CD4-positive, alpha-beta T cell (primary cell): ENCODE measurements around the gene RAB23. TPM values are rescaled to one million over a fixed set of nuclear protein-coding genes. Genes with fewer than 3 reads are reported as not detected.

Experiments
- ATAC-seq: fragments of 200-7000 bp; cut with Tn5 transposase; one replicate; pipeline ENCODE4 v1.10.0; 2022; ENCODE audit warnings: mild to moderate bottlenecking; ENCODE audit not compliant: poor library complexity
- CTCF ChIA-PET: fragments of 350-600 bp; sonication (Branson Sonifier 250); formaldehyde crosslinking; loops from one replicate; lab custom pipeline; 2021; ENCODE audit warnings: antibody characterized with exemption, inconsistent platforms; lab: Charles Lee
- POLR2A ChIA-PET: fragments of 350-600 bp; sonication (Branson Sonifier 250); formaldehyde crosslinking; loops from one replicate; lab custom pipeline; 2021; ENCODE audit warnings: antibody characterized with exemption, inconsistent platforms; lab: Charles Lee
- DNase-seq, 14 experiments: peaks; one replicate each; pipeline ENCODE4 v3.0.0-alpha.2; 2013 to 2020; ENCODE audit warnings: mixed read lengths in 2 of 14
- H3K27ac ChIP-seq, 2 donors: one replicate each; pipeline versions ENCODE4 v1.5.1 to v1.7.0; 2013; ENCODE audit warnings: low read length in 2 of 2, low read depth in 1 of 2, mild to moderate bottlenecking in 1 of 2
- H3K27me3 ChIP-seq, 2 experiments: 1 replicate in 1 of 2; 2 replicates in 1 of 2; pipeline versions ENCODE4 v1.6.1 to v1.7.0; 2013; ENCODE audit warnings: low read length in 2 of 2, control low read depth in 1 of 2, mild to moderate bottlenecking in 1 of 2, moderate library complexity in 1 of 2; ENCODE audit not compliant: insufficient read depth in 2 of 2, control insufficient read depth in 1 of 2
- H3K36me3 ChIP-seq: one replicate; pipeline ENCODE4 v1.6.1; 2013; ENCODE audit warnings: low read length, control low read depth; ENCODE audit not compliant: insufficient read depth
- H3K4me1 ChIP-seq: one replicate; pipeline ENCODE4 v1.6.1; 2013; ENCODE audit warnings: low read length, control low read depth; ENCODE audit not compliant: insufficient read depth
- H3K4me3 ChIP-seq: one replicate; pipeline ENCODE4 v1.5.1; 2013; ENCODE audit warnings: mild to moderate bottlenecking, low read length, moderate library complexity
- H3K9me3 ChIP-seq, 2 experiments: 1 replicate in 1 of 2; 2 replicates in 1 of 2; pipeline versions ENCODE4 v1.6.1 to v1.7.0; 2013; ENCODE audit warnings: low read length in 2 of 2, mild to moderate bottlenecking in 2 of 2, control low read depth in 1 of 2, moderate library complexity in 1 of 2; ENCODE audit not compliant: control insufficient read depth in 1 of 2, insufficient read depth in 1 of 2
- H3K27ac Mint-ChIP-seq: one replicate; pipeline ENCODE4 v1.8.0; 2020; ENCODE audit warnings: mixed read lengths
- H3K27me3 Mint-ChIP-seq: one replicate; pipeline ENCODE4 v1.8.0; 2021; ENCODE audit warnings: mixed read lengths
- H3K36me3 Mint-ChIP-seq: one replicate; pipeline ENCODE4 v1.8.0; 2021; ENCODE audit warnings: low read depth, mixed read lengths
- H3K4me1 Mint-ChIP-seq: one replicate; pipeline ENCODE4 v1.8.0; 2021; ENCODE audit warnings: low read depth, mixed read lengths
- H3K4me3 Mint-ChIP-seq: one replicate; pipeline ENCODE4 v1.8.0; 2020; ENCODE audit warnings: mild to moderate bottlenecking, mixed read lengths
- H3K9me3 Mint-ChIP-seq: one replicate; pipeline ENCODE4 v1.8.0; 2020; ENCODE audit warnings: mixed read lengths
- CTCF ChIP-seq: fragments of 200-600 bp; IDR thresholded peaks from one replicate; pipeline ENCODE4 v1.8.0; 2022; ENCODE audit warnings: antibody characterized with exemption, mild to moderate bottlenecking
- intact Hi-C, 2 experiments: fragments of 100-400 bp; cut with DNase I in 1 of 2; cut with micrococcal nuclease in 1 of 2; formaldehyde crosslinking; loops; one replicate each; pipeline versions ENCODE4 v1.15.1 to v1.9.0; 2023 to 2025; cut with DNase I, micrococcal nuclease
- total RNA-seq, 174 experiments: library from RNA in 2 of 174; stranded (reverse) in 2 of 174; gene quantifications; one replicate each; pipeline ENCODE4 v1.2.3 and lab custom pipeline; 2021 to 2026

The RAB23 gene
- total RNA-seq, 2 experiments from 2014 or later, result 0.45 to 0.49 TPM

DNA sequence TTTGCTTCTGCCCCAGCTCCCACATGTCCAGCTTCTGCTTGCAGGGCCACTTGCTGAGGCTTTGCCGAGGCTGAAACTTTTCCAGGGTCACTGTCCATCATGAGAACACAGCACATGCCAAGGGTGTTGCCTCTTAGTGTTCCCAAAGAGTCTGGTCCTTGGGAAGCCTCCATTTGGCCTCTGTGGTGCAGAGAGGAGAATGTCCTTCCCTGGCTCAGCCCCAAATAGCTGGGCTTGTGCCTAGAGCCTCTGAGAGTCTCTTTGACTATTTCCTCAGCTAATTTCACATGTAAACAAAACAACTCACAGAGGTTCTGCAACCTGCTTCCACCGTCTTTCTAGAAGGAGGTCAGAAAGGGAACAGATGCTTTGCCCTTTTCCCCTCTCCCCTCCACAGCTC, 40.4 kb upstream of the RAB23 start:
- DNase-seq (no peak), ATAC-seq (no peak)
- TF ChIP-seq CTCF, result no peak
- Mint-ChIP-seq H3K4me3 (no peak overlapping the region), H3K4me1 (no peaks in the 10 kb centered on the region), H3K27ac (no peak overlapping the region), H3K9me3 (no peaks in the 10 kb centered on the region), H3K27me3 (no peaks in the 10 kb centered on the region), H3K36me3 (no peaks in the 10 kb centered on the region)
- ChIA-PET POLR2A (no interaction called here), CTCF (no interaction called here)
- H3K9me3 ChIP-seq, result no peaks in the 10 kb centered on the region
- no peak overlapping the region for H3K4me3 ChIP-seq
- intact Hi-C loops, result no loop called here
- H3K27ac ChIP-seq, result no peak overlapping the region
- H3K36me3 ChIP-seq, result no peaks in the 10 kb centered on the region
- peaks cover 0 to 4% of the 10 kb centered on the region in 2 experiments for H3K27me3 ChIP-seq
- no peaks in the 10 kb centered on the region for H3K4me1 ChIP-seq

DNA sequence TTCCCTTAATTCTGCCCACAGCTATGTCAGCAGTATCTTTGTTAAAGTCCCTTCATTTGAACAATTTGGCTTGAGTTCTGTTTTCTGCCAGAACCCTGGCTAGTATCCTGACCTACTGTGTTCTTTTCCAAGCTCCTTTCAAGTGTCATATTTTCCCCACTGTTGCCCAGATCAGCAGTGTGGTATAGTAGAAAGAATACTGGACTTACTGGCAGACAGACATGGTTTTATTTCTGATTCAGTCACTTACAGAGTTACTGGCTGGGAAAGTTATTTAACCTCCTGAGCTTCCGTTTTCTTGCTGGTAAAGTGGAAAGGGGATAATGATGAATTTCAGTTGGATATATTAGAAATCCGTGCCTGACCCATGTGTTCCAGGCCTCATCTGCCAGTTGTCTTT, 39.8 kb upstream of the RAB23 start:
- no peaks in the 10 kb centered on the region for H3K9me3 Mint-ChIP-seq
- peaks cover 0 to 4% of the 10 kb centered on the region in 2 experiments for H3K27me3 ChIP-seq
- no peak overlapping the region for H3K4me3 Mint-ChIP-seq
- no peak for DNase-seq
- no peaks in the 10 kb centered on the region for H3K9me3 ChIP-seq
- H3K36me3 Mint-ChIP-seq, result no peaks in the 10 kb centered on the region
- H3K27ac ChIP-seq, result no peak overlapping the region
- ChIA-PET POLR2A (no interaction called here), CTCF (no interaction called here)
- no peak overlapping the region for H3K4me3 ChIP-seq
- H3K27me3 Mint-ChIP-seq, result no peaks in the 10 kb centered on the region
- H3K4me1 ChIP-seq, result no peaks in the 10 kb centered on the region
- intact Hi-C loops, result no loop called here
- H3K36me3 ChIP-seq, result no peaks in the 10 kb centered on the region
- H3K27ac Mint-ChIP-seq, result no peak overlapping the region
- no peak for TF ChIP-seq CTCF
- H3K4me1 Mint-ChIP-seq, result no peaks in the 10 kb centered on the region
- no peak for ATAC-seq

GRCh38 chr6:57259064-57259463, 37.0 kb upstream of the RAB23 start:
- POLR2A ChIA-PET, result no interaction called here
- no peak for DNase-seq
- ATAC-seq, result no peak
- Mint-ChIP-seq H3K4me3 (no peak overlapping the region), H3K9me3 (no peaks in the 10 kb centered on the region), H3K27ac (no peak overlapping the region), H3K36me3 (no peaks in the 10 kb centered on the region), H3K27me3 (no peaks in the 10 kb centered on the region), H3K4me1 (no peaks in the 10 kb centered on the region)
- no peaks in the 10 kb centered on the region for H3K27me3 ChIP-seq
- H3K36me3 ChIP-seq, result no peaks in the 10 kb centered on the region
- H3K4me1 ChIP-seq, result no peaks in the 10 kb centered on the region
- no peak overlapping the region for H3K27ac ChIP-seq
- CTCF ChIA-PET, result no interaction called here
- intact Hi-C loops, result no loop called here
- no peak for TF ChIP-seq CTCF
- no peak overlapping the region for H3K4me3 ChIP-seq
- H3K9me3 ChIP-seq, result no peaks in the 10 kb centered on the region
